A549 (cell line): Measurements from ENCODE around the gene LAMP5. TPM values are rescaled to one million over a fixed set of nuclear protein-coding genes. Genes with fewer than 3 reads are reported as not detected.

Experiments
- ATAC-seq, 2 experiments: fragments of 200-7000 bp in 1 of 2; fragments of >200 bp in 1 of 2; cut with Nextera tagmentation in 1 of 2; cut with Tn5 transposase in 1 of 2; 3 replicates each; pipeline versions ENCODE4 v1.8.0 to v1.9.1; 2018 to 2020; ENCODE audit warnings: mild to moderate bottlenecking in 1 of 2, moderate library complexity in 1 of 2
- CTCF ChIA-PET: fragments of 300-600 bp; sonication (Branson Sonifier 250); formaldehyde crosslinking; extraction: SDS; loops from one replicate; lab custom pipeline; 2021; ENCODE audit warnings: antibody characterized with exemption, inconsistent platforms; lab: Yijun Ruan, JAX
- POLR2A ChIA-PET: fragments of 350-600 bp; formaldehyde crosslinking; extraction: SDS; loops from one replicate; lab custom pipeline; 2021; ENCODE audit warnings: antibody characterized with exemption, inconsistent platforms; lab: Yijun Ruan, JAX
- DNase-seq, 2 experiments: peaks; one replicate each; pipeline versions ENCODE4 v3.0.0 to v3.0.0-alpha.2; 2011 to 2016; ENCODE audit warnings: low read depth in 1 of 2, low spot score in 1 of 2
- FAIRE-seq: peaks from 2 replicates; lab custom pipeline; 2011; peaks lifted over from hg19 to GRCh38; lab: Jason Lieb, UNC
- H3K27ac ChIP-seq, 2 experiments: fragments of >200 bp; sonication (Bioruptor Twin); formaldehyde crosslinking; 3 replicates each; pipeline ENCODE4 v1.5.1; 2016 to 2017
- H3K4me1 ChIP-seq: fragments of >200 bp; sonication (Bioruptor Twin); formaldehyde crosslinking; 3 replicates; pipeline ENCODE4 v1.6.1; 2016
- H3K4me2 ChIP-seq: fragments of >200 bp; sonication (Bioruptor Twin); formaldehyde crosslinking; 3 replicates; pipeline ENCODE4 v1.6.1; 2016
- H3K4me3 ChIP-seq: fragments of >200 bp; sonication (Bioruptor Twin); formaldehyde crosslinking; 3 replicates; pipeline ENCODE4 v1.5.1; 2016
- H3K9me3 ChIP-seq: fragments of >200 bp; sonication (Bioruptor Twin); formaldehyde crosslinking; 3 replicates; pipeline ENCODE4 v1.6.1; 2016
- BHLHE40 ChIP-seq: IDR thresholded peaks from 2 replicates; pipeline ENCODE4 v1.6.1; 2012; ENCODE audit warnings: low read depth, low read length, inconsistent platforms
- CBX2 ChIP-seq: fragments of 200-600 bp; sonication (generic); IDR thresholded peaks from 2 replicates; pipeline ENCODE4 v1.6.1; 2016; ENCODE audit warnings: low read depth, mild to moderate bottlenecking, borderline replicate concordance
- CBX8 ChIP-seq: fragments of 200-600 bp; sonication (generic); IDR thresholded peaks from 2 replicates; pipeline ENCODE4 v1.6.1; 2016
- CHD2 ChIP-seq: fragments of 150-350 bp; IDR thresholded peaks from 2 replicates; pipeline ENCODE4 v1.6.1; 2014; ENCODE audit warnings: low read length; ENCODE audit not compliant: partially characterized antibody
- EHF ChIP-seq: fragments of 250-450 bp; sonication (Bioruptor Pico); IDR thresholded peaks from 2 replicates; pipeline ENCODE4 v1.5.0; 2020; ENCODE audit warnings: mild to moderate bottlenecking
- FOSL2 ChIP-seq, 2 experiments: fragments of 450-650 bp in 1 of 2; fragments of >200 bp in 1 of 2; sonication (Bioruptor Twin) in 1 of 2; formaldehyde crosslinking; IDR thresholded peaks; 2 replicates each; pipeline versions ENCODE4 v1.5.0 to v1.6.1; 2016 to 2020; ENCODE audit warnings: mild to moderate bottlenecking in 1 of 2, moderate library complexity in 1 of 2
- HEYL ChIP-seq: fragments of 250-450 bp; sonication (Bioruptor Pico); IDR thresholded peaks from 2 replicates; pipeline ENCODE4 v1.8.0; 2021; ENCODE audit warnings: mild to moderate bottlenecking, moderate library complexity
- HOXA7 ChIP-seq: fragments of 250-450 bp; sonication (Bioruptor Pico); IDR thresholded peaks from 2 replicates; pipeline ENCODE4 v1.5.0; 2020; ENCODE audit warnings: mild to moderate bottlenecking, moderate library complexity
- KDM1A ChIP-seq: fragments of 200-600 bp; sonication (generic); IDR thresholded peaks from 2 replicates; pipeline ENCODE4 v1.6.1; 2016; ENCODE audit warnings: low read depth, mild to moderate bottlenecking
- KDM5A ChIP-seq: fragments of 200-600 bp; sonication (generic); IDR thresholded peaks from 2 replicates; pipeline ENCODE4 v1.6.1; 2016; ENCODE audit warnings: antibody characterized with exemption, mild to moderate bottlenecking
- MAX ChIP-seq: IDR thresholded peaks from 2 replicates; pipeline ENCODE4 v1.6.1; 2012
- MYC ChIP-seq: IDR thresholded peaks from 2 replicates; pipeline ENCODE4 v1.6.1; 2012; ENCODE audit warnings: mild to moderate bottlenecking, inconsistent platforms, low read length, improper control_type of control experiment, borderline replicate concordance
- NFE2L2 ChIP-seq: fragments of 150-350 bp; conservative IDR thresholded peaks from 2 replicates; pipeline ENCODE4 v1.6.1; 2014; ENCODE audit warnings: low read length
- PBX3 ChIP-seq: IDR thresholded peaks from 2 replicates; pipeline ENCODE4 v1.6.1; 2012
- POLR2AphosphoS2 ChIP-seq: conservative IDR thresholded peaks from 2 replicates; pipeline ENCODE4 v1.6.1; 2012; ENCODE audit warnings: low read length, improper control_type of control experiment, inconsistent platforms
- RAD21 ChIP-seq, 2 experiments: fragments of >200 bp in 1 of 2; sonication (Bioruptor Twin) in 1 of 2; formaldehyde crosslinking in 1 of 2; IDR thresholded peaks in 1 of 2; conservative IDR thresholded peaks in 1 of 2; 2 replicates in 1 of 2; 3 replicates in 1 of 2; pipeline ENCODE4 v1.6.1; 2012 to 2018; ENCODE audit warnings: inconsistent platforms in 1 of 2
- REST ChIP-seq: fragments of 200-600 bp; sonication (generic); IDR thresholded peaks from 2 replicates; pipeline ENCODE4 v1.6.1; 2016; ENCODE audit warnings: antibody characterized with exemption, mild to moderate bottlenecking, moderate library complexity
- TP53 ChIP-seq: fragments of 250-450 bp; sonication (Bioruptor Pico); IDR thresholded peaks from 2 replicates; pipeline ENCODE4 v1.5.0; 2021; ENCODE audit warnings: mild to moderate bottlenecking, moderate library complexity
- ZNF302 ChIP-seq: fragments of 250-450 bp; sonication (Bioruptor Pico); IDR thresholded peaks from 2 replicates; pipeline ENCODE4 v1.9.0; 2021; ENCODE audit warnings: inconsistent platforms, mild to moderate bottlenecking, moderate library complexity
- WGBS: methylation state at CpG from one replicate; pipeline ENCODE4 v1.1.6; 2017; ENCODE audit errors: missing lambda C conversion rate; 5-methylcytosine and 5-hydroxymethylcytosine counted together
- polyA plus RNA-seq, 4 experiments: library from polyadenylated mRNA; depleted of rRNA in 3 of 4; stranded (reverse); fragments of >200 nt; fragmentation: RNase III in 1 of 4; extraction: RNeasy Plus Mini Kit Qiagen cat#74134 plus additional on column Dnase treatment in 1 of 4; gene quantifications; 2 replicates in 3 of 4; 3 replicates in 1 of 4; pipeline ENCODE4 v1.2.3, GENCODE V29; 2011 to 2017

Gene LAMP5
- polyA plus RNA-seq, 2 of the 4 experiments (the other 2 are of a cell fraction), result 0.04 to 0.12 TPM

- ChIA-PET POLR2A (no interaction called here), CTCF (no interaction called here)
- DNase-seq (no peak), FAIRE-seq (peak; percentile 43), ATAC-seq (no peak)
- no peak for TF ChIP-seq MYC
- Histone ChIP-seq H3K4me2 (no peak overlapping the region), H3K9me3 (no peaks in the 10 kb centered on the region), H3K27ac (no peak overlapping the region), H3K4me1 (no peaks in the 10 kb centered on the region), H3K4me3 (no peak overlapping the region)
- WGBS, result 56% methylated on average over 2 of the region's 2 CpGs
These were observed 12.9 kb upstream of the LAMP5 start for GRCh38 chr20:9501473-9501872.

GRCh38 chr20:9503526-9504245 lies 10.7 kb upstream of the LAMP5 start:
- TF ChIP-seq EHF (CRISPR knock-in tag), result no peak
- no peak for TF ChIP-seq BHLHE40
- no peak for TF ChIP-seq CBX8
- TF ChIP-seq RAD21 (conservative IDR thresholded peaks at IDR 0.05 in 1 of 2, IDR thresholded peaks at IDR 0.05 in 1 of 2), result 0 out of 5 replicates have a peak, but pooled peaks of 1 of the 2 experiments have one; percentile 15
- TF ChIP-seq KDM1A, result no peak
- TF ChIP-seq HOXA7, result no peak
- TF ChIP-seq, all 56 proteins: peak for 1
- no peaks in the 10 kb centered on the region for H3K9me3 ChIP-seq
- H3K4me1 ChIP-seq, result no peaks in the 10 kb centered on the region
- POLR2A ChIA-PET, result no interaction called here
- 70% methylated on average over 9 of the region's 9 CpGs for WGBS
- no peak overlapping the region for H3K4me3 ChIP-seq
- H3K27ac ChIP-seq, result no peak overlapping the region
- no peak overlapping the region for H3K4me2 ChIP-seq
- DNase-seq, result peak in 1 of 2 experiments; percentile 10
- CTCF ChIA-PET, result interaction anchor here (1.4 to 2.2 kb wide), 3 partner anchors 22 to 106 kb away, joined by 3 to 8 read pairs (median 4); no protein-coding TSS in a partner anchor
- FAIRE-seq, result no peak
- ATAC-seq, result no peak; a peak in 1 of 6 replicates

- ATAC-seq (no peak), FAIRE-seq (no peak), DNase-seq (no peak)
- TF ChIP-seq ZNF302 (CRISPR knock-in tag), result no peak
- Histone ChIP-seq H3K4me3 (no peak overlapping the region), H3K4me1 (no peaks in the 10 kb centered on the region), H3K4me2 (no peak overlapping the region), H3K27ac (no peak overlapping the region), H3K9me3 (no peaks in the 10 kb centered on the region)
- 84% methylated on average over 34 of the region's 34 CpGs for WGBS
- ChIA-PET CTCF (interaction anchor here (0.6 kb wide), 1 partner anchor 33 kb away, joined by 3 read pairs; no protein-coding TSS in a partner anchor), POLR2A (no interaction called here)
These were observed 8.0 kb upstream of the LAMP5 start for GRCh38 chr20:9506280-9506821.

- Histone ChIP-seq H3K4me3 (no peak overlapping the region), H3K4me1 (no peaks in the 10 kb centered on the region), H3K27ac (no peak overlapping the region), H3K9me3 (no peaks in the 10 kb centered on the region), H3K4me2 (no peak overlapping the region)
- ChIA-PET POLR2A (no interaction called here), CTCF (no interaction called here)
- TF ChIP-seq TP53 (CRISPR knock-in tag), result no peak
- TF ChIP-seq MYC, result no peak
- TF ChIP-seq CBX8, result no peak
- TF ChIP-seq KDM5A, result no peak
- no peak for TF ChIP-seq HEYL (CRISPR knock-in tag)
- no peak for TF ChIP-seq CHD2
- TF ChIP-seq NFE2L2, result no peak
- no peak for TF ChIP-seq REST
- TF ChIP-seq POLR2AphosphoS2, result no peak
- no peak for TF ChIP-seq PBX3
- no peak for TF ChIP-seq CBX2
- no peak for TF ChIP-seq FOSL2 (IDR thresholded peaks at IDR 0.05)
- TF ChIP-seq FOSL2 (CRISPR knock-in tag; IDR thresholded peaks at IDR 0.05), result no peak
- TF ChIP-seq MAX, result no peak
- FAIRE-seq (no peak), ATAC-seq (no peak), DNase-seq (no peak)
- WGBS, result 87% methylated on average over 31 of the region's 31 CpGs
These were observed 7.4 kb upstream of the LAMP5 start for GRCh38 chr20:9506964-9507369.
